GM13977 (cell line): ENCODE data around the gene IGF2R.
"Not testable (repeated sequence)": the region's sequence is repeated elsewhere in the genome, so short reads cannot be mapped to it uniquely, and the experiment has no call there.

Source experiments
- DNase-seq: peaks from one replicate; pipeline ENCODE4 v3.0.0; 2012; ENCODE audit warnings: low spot score
- in situ Hi-C: fragments of 300-500 bp; cut with MboI; formaldehyde crosslinking; loops from one replicate; pipeline ENCODE4 v1.12.0; 2022; ENCODE audit warnings: low sequenced_read_pairs, low pct_unique_long_range_greater_than_20kb, mixed read lengths, inconsistent platforms; ENCODE audit not compliant: unreplicated experiment
- TF ChIP-seq, protein P1 (sequence below): IDR thresholded peaks from 2 replicates; pipeline ENCODE4 v1.5.1; 2012; ENCODE audit warnings: mild to moderate bottlenecking, control low read depth; ENCODE audit not compliant: insufficient read depth; ENCODE audit errors: extremely low read depth, missing control alignments

The IGF2R gene

DNA sequence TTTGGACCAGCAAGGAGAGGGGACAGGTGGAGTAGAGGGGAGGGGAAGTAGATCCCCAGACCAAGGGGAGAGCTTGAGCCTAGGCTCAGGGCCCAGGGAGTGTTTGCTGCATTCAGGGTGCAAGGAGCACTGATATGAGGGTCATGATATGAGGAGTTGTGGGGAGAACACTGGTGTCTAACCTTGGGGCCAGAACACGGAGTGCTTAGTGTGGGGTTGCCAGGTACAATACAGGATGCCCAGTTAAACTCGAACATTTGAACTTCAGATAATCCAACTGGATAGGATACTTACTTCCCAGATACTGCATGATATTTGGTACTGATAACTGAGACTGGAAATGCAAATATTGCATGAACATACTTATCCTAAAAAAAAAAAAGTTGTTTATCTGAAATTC is 155.1 kb downstream of the IGF2R start:
- no peak for DNase-seq
- in situ Hi-C loops, result no loop called here
- TF ChIP-seq, protein P1, sequence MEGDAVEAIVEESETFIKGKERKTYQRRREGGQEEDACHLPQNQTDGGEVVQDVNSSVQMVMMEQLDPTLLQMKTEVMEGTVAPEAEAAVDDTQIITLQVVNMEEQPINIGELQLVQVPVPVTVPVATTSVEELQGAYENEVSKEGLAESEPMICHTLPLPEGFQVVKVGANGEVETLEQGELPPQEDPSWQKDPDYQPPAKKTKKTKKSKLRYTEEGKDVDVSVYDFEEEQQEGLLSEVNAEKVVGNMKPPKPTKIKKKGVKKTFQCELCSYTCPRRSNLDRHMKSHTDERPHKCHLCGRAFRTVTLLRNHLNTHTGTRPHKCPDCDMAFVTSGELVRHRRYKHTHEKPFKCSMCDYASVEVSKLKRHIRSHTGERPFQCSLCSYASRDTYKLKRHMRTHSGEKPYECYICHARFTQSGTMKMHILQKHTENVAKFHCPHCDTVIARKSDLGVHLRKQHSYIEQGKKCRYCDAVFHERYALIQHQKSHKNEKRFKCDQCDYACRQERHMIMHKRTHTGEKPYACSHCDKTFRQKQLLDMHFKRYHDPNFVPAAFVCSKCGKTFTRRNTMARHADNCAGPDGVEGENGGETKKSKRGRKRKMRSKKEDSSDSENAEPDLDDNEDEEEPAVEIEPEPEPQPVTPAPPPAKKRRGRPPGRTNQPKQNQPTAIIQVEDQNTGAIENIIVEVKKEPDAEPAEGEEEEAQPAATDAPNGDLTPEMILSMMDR, result no peak

DNA sequence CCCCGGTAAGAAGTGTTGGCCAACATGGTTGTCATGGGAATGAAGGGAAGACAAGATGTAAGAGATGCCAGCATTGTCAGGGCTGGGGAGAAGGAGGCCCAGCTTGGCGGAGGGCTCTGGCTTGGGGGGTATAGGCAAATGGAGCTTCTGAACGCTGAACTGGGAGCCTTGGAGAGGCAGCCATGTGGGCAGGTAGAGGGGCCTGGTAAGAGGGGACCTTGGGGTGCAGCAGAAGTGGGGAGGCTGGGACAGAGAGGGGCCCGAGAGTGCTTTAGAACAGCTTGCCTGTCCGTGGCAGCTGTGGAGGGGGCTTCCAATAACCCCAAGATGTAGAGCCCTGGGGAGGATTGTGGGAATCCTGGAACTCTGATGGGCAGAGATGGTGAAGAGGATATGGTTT is 155.7 kb downstream of the IGF2R start:
- DNase-seq, result no peak
- TF ChIP-seq, protein P1, result no peak
- in situ Hi-C loops, result no loop called here

DNA sequence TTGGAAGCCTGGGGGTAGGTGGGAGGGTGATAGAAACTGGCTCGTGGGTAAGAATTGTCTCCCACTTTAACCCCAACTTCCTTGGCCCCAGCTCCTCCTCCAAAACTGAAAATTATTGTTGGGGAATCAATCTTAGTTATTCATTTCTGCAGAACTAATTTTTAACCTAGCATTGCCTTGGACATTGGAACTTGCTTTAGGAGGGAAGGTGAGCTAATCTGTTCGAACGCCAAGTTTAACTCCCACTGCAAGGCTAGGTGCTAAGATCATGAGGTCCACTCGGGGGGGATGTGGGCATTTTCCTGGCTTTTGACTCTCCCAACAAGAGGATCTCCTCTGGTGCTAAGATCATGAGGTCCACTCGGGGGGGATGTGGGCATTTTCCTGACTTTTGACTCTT is 156.2 kb downstream of the IGF2R start:
- DNase-seq, in situ Hi-C loops: not testable (repeated sequence)

DNA sequence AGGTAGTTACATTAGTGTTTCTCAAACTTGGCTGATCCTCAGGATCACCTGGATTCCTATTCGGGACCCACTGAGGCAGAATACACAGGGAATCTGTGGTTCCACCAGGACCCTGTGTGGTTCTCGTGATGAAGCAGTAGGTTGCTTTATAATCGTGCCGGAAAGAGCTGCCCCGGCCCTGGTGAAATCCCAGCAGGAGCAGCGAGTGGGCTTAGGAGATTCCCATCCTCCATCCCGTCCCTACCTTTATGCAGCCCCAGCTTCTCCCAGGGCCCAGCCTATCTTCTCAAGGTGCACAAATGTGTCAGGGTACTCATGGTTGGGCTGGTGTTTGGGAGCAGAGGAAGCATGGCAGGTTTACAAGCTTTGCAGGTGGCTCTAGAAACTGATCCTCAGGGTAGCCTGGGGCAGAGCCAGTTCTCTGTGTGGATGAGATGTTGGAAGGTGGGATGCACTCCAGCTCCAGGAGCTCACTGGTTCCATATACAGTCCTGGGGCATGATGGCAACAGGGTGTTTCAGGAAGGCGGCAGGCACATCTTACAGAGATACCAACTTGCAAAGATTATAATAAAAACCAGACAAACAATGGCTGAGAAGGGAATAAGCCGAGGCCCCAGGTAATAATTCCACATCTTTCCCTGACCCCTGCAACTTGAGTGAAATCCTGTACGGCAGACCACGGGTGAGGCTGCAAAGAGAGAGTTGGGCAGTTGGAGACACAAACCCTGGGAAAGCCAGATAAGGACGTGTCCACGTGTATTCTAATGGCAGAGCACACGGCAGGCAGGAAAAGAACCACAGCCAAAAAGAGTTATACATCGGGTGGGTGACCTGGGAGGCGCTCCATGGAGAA is 158.6 kb downstream of the IGF2R start:
- TF ChIP-seq, protein P1, result no peak
- DNase-seq, result no peak
- in situ Hi-C loops, result no loop called here

DNA sequence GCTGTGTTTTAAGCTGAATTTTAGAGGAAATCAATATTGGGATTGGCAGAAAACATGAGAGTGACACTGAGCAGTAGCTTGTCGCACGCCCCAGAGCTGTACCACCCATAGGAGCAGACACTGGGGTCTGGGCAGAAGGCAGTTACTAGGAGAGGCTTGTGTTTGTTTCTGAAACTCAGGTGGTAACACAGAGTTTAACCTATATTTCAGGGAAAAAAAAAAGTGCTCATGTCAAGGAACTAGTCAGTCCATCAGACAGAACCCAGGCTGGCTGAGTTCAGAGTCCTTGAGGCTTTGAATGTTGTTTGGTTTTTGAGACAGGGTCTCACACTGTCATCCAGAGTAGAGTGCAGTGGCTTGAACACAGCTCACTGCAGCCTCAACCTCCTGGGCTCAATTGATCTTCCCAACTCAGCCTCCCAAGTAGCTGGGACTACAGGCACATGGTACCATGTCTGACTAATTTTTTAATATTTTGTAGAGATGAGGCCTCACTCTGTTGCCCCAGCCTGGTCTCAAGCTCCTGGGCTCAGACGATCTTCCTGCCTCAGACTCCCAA is 159.3 kb downstream of the IGF2R start:
- TF ChIP-seq, protein P1, result no peak
- no peak for DNase-seq
- in situ Hi-C loops, result no loop called here

DNA sequence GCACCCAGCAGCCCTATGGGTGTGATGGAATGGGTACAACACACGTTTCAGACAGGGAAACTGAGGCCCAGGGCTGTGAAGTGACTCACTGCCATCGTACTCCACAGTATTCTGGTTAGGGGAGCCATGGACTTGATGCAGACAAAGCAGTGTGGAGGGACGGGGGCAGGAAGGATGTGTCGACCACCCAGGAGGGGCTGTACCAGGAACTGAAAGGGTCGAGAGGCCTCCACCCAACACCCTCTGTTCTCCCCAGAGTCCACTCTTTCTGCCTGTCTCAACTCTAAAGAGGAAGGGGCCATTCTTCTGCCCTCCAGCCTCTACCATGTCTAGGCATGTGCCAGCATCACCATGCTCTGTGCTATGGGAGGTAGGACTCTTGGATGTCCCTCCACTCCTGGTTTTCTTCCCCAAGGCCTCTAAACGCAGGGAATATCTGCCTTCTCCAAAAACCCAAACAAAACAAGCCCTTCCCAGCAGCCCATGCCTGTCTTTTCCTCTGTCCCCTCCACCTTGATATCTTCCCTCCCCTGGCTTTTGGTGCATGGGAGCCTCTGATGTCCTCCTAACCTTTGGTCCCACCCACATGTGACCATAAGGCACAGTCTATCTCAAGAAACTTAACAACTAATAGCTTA is 160.1 kb downstream of the IGF2R start:
- TF ChIP-seq, protein P1, result no peak
- no peak for DNase-seq
- in situ Hi-C loops, result no loop called here
